Measurements from ENCODE around the gene CALML5.

The CALML5 gene, protein sequence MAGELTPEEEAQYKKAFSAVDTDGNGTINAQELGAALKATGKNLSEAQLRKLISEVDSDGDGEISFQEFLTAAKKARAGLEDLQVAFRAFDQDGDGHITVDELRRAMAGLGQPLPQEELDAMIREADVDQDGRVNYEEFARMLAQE

DNA sequence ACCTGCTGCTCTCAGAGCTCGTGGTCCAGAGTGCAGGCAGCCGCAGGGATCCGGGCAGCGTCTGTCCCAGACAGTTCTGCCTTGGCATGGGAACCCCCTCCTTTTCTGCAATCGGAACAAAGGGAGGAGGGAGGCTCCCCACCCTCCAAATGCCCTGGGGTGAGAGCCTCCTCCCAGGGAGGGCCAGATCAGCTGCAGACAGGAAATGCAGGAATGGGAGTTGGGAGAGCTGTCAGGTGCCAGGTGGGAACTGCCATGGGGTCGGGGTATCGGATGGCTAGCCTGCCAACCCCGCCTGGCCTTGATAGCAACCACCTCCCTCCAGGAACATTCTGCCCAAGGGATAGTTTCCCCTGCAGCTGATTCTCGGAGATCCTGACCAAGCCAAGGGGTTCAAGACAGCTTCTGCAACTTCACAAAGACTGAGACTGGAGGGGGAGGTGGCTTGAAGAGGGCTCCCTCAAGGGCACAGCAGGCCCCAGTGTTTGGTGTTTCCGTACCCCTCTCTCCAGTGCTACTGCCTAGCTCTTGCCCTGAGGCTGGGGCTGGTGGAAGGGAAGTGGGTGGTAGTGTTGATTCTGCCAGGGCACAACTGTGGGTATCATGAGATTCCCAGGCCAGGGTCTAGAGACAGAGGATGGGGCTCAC lies at the start of gene CALML5:
Gene CALML5 (minus strand): TSS at position 78 of the 648 bp plus-strand sequence. CDS start 132 bp downstream, outside the sequence.
- Mint-ChIP-seq H3K4me1 (no peaks in the 10 kb centered on the region), H3K27me3 (peaks cover 12% of the 10 kb centered on the region), H3K9me3 (no peaks in the 10 kb centered on the region), H3K27ac (no peak within 1 kb of the TSS), H3K36me3 (no peaks in the 10 kb centered on the region), H3K4me3 (no peak within 1 kb of the TSS)
- ATAC-seq (ENCODE audit: low read depth), result no peak
- DNase-seq (ENCODE audit: low spot score in 2 of 2), result no peak

- peaks cover 5% of the 10 kb centered on the region for H3K27me3 Mint-ChIP-seq
- H3K36me3 Mint-ChIP-seq, result peaks cover 2% of the 10 kb centered on the region
- H3K9me3 Mint-ChIP-seq, result peaks cover 4% of the 10 kb centered on the region
- no peak for DNase-seq (ENCODE audit: low spot score in 2 of 2)
- peaks cover 9% of the 10 kb centered on the region for H3K4me1 Mint-ChIP-seq
- no peak for ATAC-seq (ENCODE audit: low read depth)
- no peak overlapping the region for H3K27ac Mint-ChIP-seq
- H3K4me3 Mint-ChIP-seq, result no peak overlapping the region
Observed at GRCh38 chr10:5547931-5548660, 48.7 kb upstream of the CALML5 start.

DNA sequence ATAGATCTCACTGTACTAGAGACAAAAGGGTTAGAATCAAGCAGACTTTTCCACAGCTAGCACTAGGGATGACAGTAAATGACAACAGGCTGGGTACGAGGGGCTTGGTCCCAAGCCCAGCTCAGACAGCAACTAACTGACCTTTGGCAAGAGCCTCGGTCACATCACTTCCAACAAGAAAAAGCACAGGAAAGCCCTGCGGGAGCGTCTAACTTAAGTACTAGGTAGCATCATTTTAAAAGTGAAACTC lies 48.2 kb upstream of the CALML5 start:
- no peak for ATAC-seq (ENCODE audit: low read depth)
- Mint-ChIP-seq H3K27me3 (peaks cover 4% of the 10 kb centered on the region), H3K36me3 (peaks cover 2% of the 10 kb centered on the region), H3K4me1 (peaks cover 8% of the 10 kb centered on the region), H3K9me3 (peaks cover 6% of the 10 kb centered on the region), H3K4me3 (no peak overlapping the region), H3K27ac (no peak overlapping the region)
- DNase-seq (ENCODE audit: low spot score in 2 of 2), result no peak

- H3K27me3 Mint-ChIP-seq, result peaks cover 4% of the 10 kb centered on the region
- H3K4me1 Mint-ChIP-seq, result peaks cover 4% of the 10 kb centered on the region
- DNase-seq (ENCODE audit: low spot score in 2 of 2), result no peak
- H3K36me3 Mint-ChIP-seq, result peaks cover 2% of the 10 kb centered on the region
- ATAC-seq (ENCODE audit: low read depth), result no peak
- peaks cover 6% of the 10 kb centered on the region for H3K9me3 Mint-ChIP-seq
- H3K4me3 Mint-ChIP-seq, result no peak overlapping the region
- no peak overlapping the region for H3K27ac Mint-ChIP-seq
Observed at GRCh38 chr10:5546891-5547680, 47.7 kb upstream of the CALML5 start.

- no peak overlapping the region for H3K27ac Mint-ChIP-seq
- peaks cover 2% of the 10 kb centered on the region for H3K36me3 Mint-ChIP-seq
- H3K27me3 Mint-ChIP-seq, result peaks cover 4% of the 10 kb centered on the region
- H3K4me3 Mint-ChIP-seq, result no peak overlapping the region
- DNase-seq (ENCODE audit: low spot score in 2 of 2) (no peak), ATAC-seq (ENCODE audit: low read depth) (no peak)
- peaks cover 8% of the 10 kb centered on the region for H3K9me3 Mint-ChIP-seq
- H3K4me1 Mint-ChIP-seq, result no peaks in the 10 kb centered on the region
Observed at GRCh38 chr10:5545778-5546710, 46.7 kb upstream of the CALML5 start.

GRCh38 chr10:5545426-5545777 lies 46.0 kb upstream of the CALML5 start:
- Mint-ChIP-seq H3K9me3 (peaks cover 8% of the 10 kb centered on the region), H3K27me3 (peaks cover 4% of the 10 kb centered on the region), H3K27ac (no peak overlapping the region), H3K36me3 (peaks cover 2% of the 10 kb centered on the region), H3K4me1 (no peaks in the 10 kb centered on the region), H3K4me3 (no peak overlapping the region)
- ATAC-seq (ENCODE audit: low read depth), result no peak
- DNase-seq (ENCODE audit: low spot score in 2 of 2), result no peak

GRCh38 chr10:5545011-5545410 lies 45.6 kb upstream of the CALML5 start:
- DNase-seq (ENCODE audit: low spot score in 2 of 2) (no peak), ATAC-seq (ENCODE audit: low read depth) (no peak)
- Mint-ChIP-seq H3K4me1 (no peaks in the 10 kb centered on the region), H3K27ac (no peak overlapping the region), H3K9me3 (peaks cover 8% of the 10 kb centered on the region), H3K27me3 (peaks cover under 1% of the 10 kb centered on the region), H3K36me3 (peaks cover 2% of the 10 kb centered on the region), H3K4me3 (no peak overlapping the region)

DNA sequence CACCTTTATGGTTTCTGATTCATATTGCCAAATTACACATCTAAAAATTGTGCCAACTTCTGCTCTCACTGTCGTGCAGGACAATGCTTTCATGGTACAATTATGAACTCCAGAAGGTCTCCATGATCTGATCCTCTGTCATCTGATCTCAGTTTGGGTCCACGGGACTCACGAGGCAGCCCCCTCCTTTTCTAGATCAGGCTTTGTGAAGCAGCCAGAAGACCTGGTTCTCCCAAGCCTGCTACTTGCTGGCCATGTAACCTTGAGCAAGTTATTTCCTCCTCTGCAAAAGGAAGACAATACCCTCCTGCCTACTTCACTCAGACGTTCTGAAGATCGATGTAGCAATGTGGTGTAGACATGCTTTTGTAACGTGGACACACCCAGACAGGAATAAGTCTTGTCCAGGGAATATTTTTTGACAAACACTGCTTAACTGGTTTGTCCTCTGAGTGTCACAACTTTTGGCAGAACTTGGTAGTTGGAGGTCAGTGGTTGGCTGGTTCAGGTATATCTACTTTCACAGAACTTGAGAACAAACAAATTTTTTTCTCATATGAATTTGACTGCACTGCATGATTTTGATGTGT lies 44.9 kb upstream of the CALML5 start:
- no peak for DNase-seq (ENCODE audit: low spot score in 2 of 2)
- H3K4me1 Mint-ChIP-seq, result no peaks in the 10 kb centered on the region
- H3K4me3 Mint-ChIP-seq, result no peak overlapping the region
- H3K27ac Mint-ChIP-seq, result no peak overlapping the region
- ATAC-seq (ENCODE audit: low read depth), result no peak
- peaks cover 2% of the 10 kb centered on the region for H3K36me3 Mint-ChIP-seq
- peaks cover 7% of the 10 kb centered on the region for H3K27me3 Mint-ChIP-seq
- peaks cover 8% of the 10 kb centered on the region for H3K9me3 Mint-ChIP-seq

DNA sequence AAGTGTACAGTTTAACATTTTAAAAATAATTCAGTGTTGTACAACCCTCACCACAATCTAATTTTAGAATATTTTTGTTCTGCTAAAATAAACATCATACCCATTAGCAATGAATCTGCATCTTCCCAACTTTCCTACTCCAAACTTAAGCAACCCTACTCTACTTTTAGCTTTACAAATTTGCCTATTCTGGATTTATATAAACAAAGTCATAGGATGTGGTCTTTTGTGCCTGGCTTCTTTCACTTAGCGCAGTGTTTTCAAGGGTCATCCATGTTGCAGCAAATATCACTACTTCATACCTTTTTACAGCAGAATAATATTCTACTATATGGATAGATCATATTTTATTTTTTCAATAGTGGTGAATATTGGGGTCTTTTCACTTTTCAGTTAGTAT lies 44.3 kb upstream of the CALML5 start:
- no peak overlapping the region for H3K27ac Mint-ChIP-seq
- ATAC-seq (ENCODE audit: low read depth) (no peak), DNase-seq (ENCODE audit: low spot score in 2 of 2) (no peak)
- H3K9me3 Mint-ChIP-seq, result peaks cover 8% of the 10 kb centered on the region
- H3K4me3 Mint-ChIP-seq, result no peak overlapping the region
- H3K36me3 Mint-ChIP-seq, result peaks cover 2% of the 10 kb centered on the region
- H3K27me3 Mint-ChIP-seq, result peaks cover 13% of the 10 kb centered on the region
- no peaks in the 10 kb centered on the region for H3K4me1 Mint-ChIP-seq

- H3K9me3 Mint-ChIP-seq, result peaks cover 8% of the 10 kb centered on the region
- H3K36me3 Mint-ChIP-seq, result peaks cover 4% of the 10 kb centered on the region
- ATAC-seq (ENCODE audit: low read depth), result no peak
- no peaks in the 10 kb centered on the region for H3K4me1 Mint-ChIP-seq
- peaks cover 17% of the 10 kb centered on the region for H3K27me3 Mint-ChIP-seq
- no peak for DNase-seq (ENCODE audit: low spot score in 2 of 2)
- H3K4me3 Mint-ChIP-seq, result no peak overlapping the region
- no peak overlapping the region for H3K27ac Mint-ChIP-seq
Observed at GRCh38 chr10:5542100-5542499, 42.7 kb upstream of the CALML5 start.

DNA sequence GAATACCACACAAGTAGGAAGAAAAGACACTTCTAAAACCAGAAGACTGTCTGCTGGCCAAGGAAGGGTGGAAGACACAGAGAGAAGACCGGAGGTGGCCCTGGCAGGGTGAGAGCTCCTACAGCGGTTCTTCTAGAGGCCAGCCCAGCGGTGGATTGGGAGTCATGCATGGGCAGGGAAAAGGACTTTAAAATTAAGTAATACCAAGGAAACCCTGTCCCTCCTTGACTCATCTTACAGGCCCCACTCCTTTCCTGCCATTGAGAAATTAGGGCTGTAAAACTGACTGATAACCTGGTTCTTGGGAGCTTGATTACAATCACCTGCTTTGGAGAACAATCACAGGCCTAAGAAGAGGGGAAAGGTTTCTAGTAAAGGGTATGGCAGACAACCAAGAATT lies 41.5 kb upstream of the CALML5 start:
- no peak overlapping the region for H3K4me3 Mint-ChIP-seq
- DNase-seq (ENCODE audit: low spot score in 2 of 2) (no peak), ATAC-seq (ENCODE audit: low read depth) (no peak)
- no peaks in the 10 kb centered on the region for H3K4me1 Mint-ChIP-seq
- H3K27me3 Mint-ChIP-seq, result peaks cover 17% of the 10 kb centered on the region
- peaks cover 4% of the 10 kb centered on the region for H3K36me3 Mint-ChIP-seq
- no peak overlapping the region for H3K27ac Mint-ChIP-seq
- peaks cover 8% of the 10 kb centered on the region for H3K9me3 Mint-ChIP-seq

DNA sequence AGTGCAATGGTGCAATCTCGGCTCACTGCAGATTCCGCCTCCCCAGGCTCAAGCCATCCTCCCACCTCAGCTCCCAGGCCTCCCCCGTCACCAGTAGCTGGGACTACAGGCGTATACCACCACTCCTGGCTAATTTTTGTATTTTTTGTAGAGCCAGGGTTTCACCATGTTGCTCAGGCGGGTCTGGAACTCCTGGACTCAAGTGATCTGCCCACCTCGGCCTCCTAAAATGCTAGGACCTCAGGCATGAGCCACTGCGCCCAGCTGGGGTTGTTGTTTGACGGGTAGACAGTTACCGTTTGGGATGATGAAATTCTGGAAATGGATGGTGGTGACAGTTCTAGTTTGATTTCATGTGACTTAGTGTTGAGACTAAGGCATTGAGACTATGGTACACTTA lies 40.7 kb upstream of the CALML5 start:
- peaks cover 17% of the 10 kb centered on the region for H3K27me3 Mint-ChIP-seq
- DNase-seq (ENCODE audit: low spot score in 2 of 2) (no peak), ATAC-seq (ENCODE audit: low read depth) (no peak)
- peaks cover 8% of the 10 kb centered on the region for H3K9me3 Mint-ChIP-seq
- no peak overlapping the region for H3K4me3 Mint-ChIP-seq
- peaks cover 4% of the 10 kb centered on the region for H3K36me3 Mint-ChIP-seq
- H3K4me1 Mint-ChIP-seq, result no peaks in the 10 kb centered on the region
- no peak overlapping the region for H3K27ac Mint-ChIP-seq

GRCh38 chr10:5538892-5539651 lies 39.7 kb upstream of the CALML5 start:
- Mint-ChIP-seq H3K27ac (no peak overlapping the region), H3K27me3 (peaks cover 17% of the 10 kb centered on the region), H3K4me1 (no peaks in the 10 kb centered on the region), H3K4me3 (no peak overlapping the region), H3K9me3 (peaks cover 7% of the 10 kb centered on the region), H3K36me3 (peaks cover 4% of the 10 kb centered on the region)
- ATAC-seq (ENCODE audit: low read depth) (no peak), DNase-seq (ENCODE audit: low spot score in 2 of 2) (no peak)

Data from memory B cell (primary cell).